Gastrocnemius medialis (tissue), 4 donors: ENCODE data around the gene HSPA9. TPM values are rescaled to one million over a fixed set of nuclear protein-coding genes. Genes with fewer than 3 reads are reported as not detected.

Experiments used
- ATAC-seq, 2 donors: fragments of 150-250 bp; one replicate each; pipeline ENCODE4 v1.9.1; 2016
- DNase-seq, 2 donors: peaks; one replicate each; pipeline ENCODE4 v3.0.0-alpha.2; 2019
- H3K27ac ChIP-seq, 4 donors: fragments of 200-600 bp; sonication (generic); 1 replicate in 1 of 4; 2 replicates in 3 of 4; pipeline ENCODE4 v1.5.1; 2016 to 2018; ENCODE audit warnings: mild to moderate bottlenecking in 2 of 4, moderate library complexity in 1 of 4
- H3K27me3 ChIP-seq, 3 donors: fragments of 200-600 bp; sonication (generic) in 2 of 3; 1 replicate in 1 of 3; 2 replicates in 2 of 3; pipeline versions ENCODE4 v1.5.1 to v1.6.0; 2016 to 2019; ENCODE audit warnings: mild to moderate bottlenecking in 1 of 3, moderate library complexity in 1 of 3
- H3K36me3 ChIP-seq, 2 donors: fragments of 200-600 bp; sonication (generic) in 1 of 2; one replicate each; pipeline ENCODE4 v1.5.1; 2017 to 2018
- H3K4me1 ChIP-seq, 2 donors: fragments of 200-600 bp; sonication (generic) in 1 of 2; one replicate each; pipeline ENCODE4 v1.5.1; 2016 to 2017; ENCODE audit warnings: mild to moderate bottlenecking in 2 of 2
- H3K4me3 ChIP-seq, 4 donors: fragments of 200-600 bp; sonication (generic) in 3 of 4; 1 replicate in 1 of 4; 2 replicates in 3 of 4; pipeline ENCODE4 v1.5.1; 2016 to 2019; ENCODE audit warnings: mild to moderate bottlenecking in 2 of 4
- H3K9me3 ChIP-seq, 3 donors: fragments of 200-600 bp; sonication (generic) in 2 of 3; 1 replicate in 1 of 3; 2 replicates in 2 of 3; pipeline ENCODE4 v1.5.1; 2016 to 2019
- CTCF ChIP-seq, 5 experiments: fragments of 450-650 bp in 3 of 5; fragments of 200-600 bp in 2 of 5; sonication (generic) in 2 of 5; IDR thresholded peaks in 4 of 5; conservative IDR thresholded peaks in 1 of 5; 1 replicate in 4 of 5; 2 replicates in 1 of 5; pipeline ENCODE4 v1.5.1; 2016 to 2019; ENCODE audit warnings: antibody characterized with exemption in 5 of 5, mild to moderate bottlenecking in 3 of 5, moderate library complexity in 3 of 5
- POLR2A ChIP-seq, 2 donors: fragments of 450-650 bp; IDR thresholded peaks; one replicate each; pipeline ENCODE4 v1.6.1; 2017; ENCODE audit warnings: antibody characterized with exemption in 2 of 2, mild to moderate bottlenecking in 2 of 2, moderate library complexity in 2 of 2
- in situ Hi-C, 4 donors: fragments of 200-750 bp; cut with MboI; loops; one replicate each; pipeline versions ENCODE4 v1.15.0 to v1.8.0; 2017; ENCODE audit warnings: low sequenced_read_pairs in 4 of 4
- intact Hi-C: fragments of 100-400 bp; cut with DNase I; formaldehyde crosslinking; loops from one replicate; pipeline ENCODE4 v1.15.1; 2023; ENCODE audit warnings: low total_unique reads
- total RNA-seq, 4 donors: library from RNA; depleted of rRNA; stranded (reverse); fragments of >200 nt; gene quantifications; one replicate each; pipeline versions ENCODE4 v1.1.0 to v1.2.3, GENCODE V29; 2016

HSPA9 gene
- total RNA-seq, 4 donors from 2014 or later: 449 to 840 (median 569) TPM

- no peak overlapping the region for H3K4me3 ChIP-seq
- intact Hi-C loops: no loop called here
- in situ Hi-C loops: no loop called here
- no peaks in the 10 kb centered on the region for H3K4me1 ChIP-seq
- no peaks in the 10 kb centered on the region for H3K36me3 ChIP-seq
- no peaks in the 10 kb centered on the region for H3K9me3 ChIP-seq
- TF ChIP-seq CTCF (IDR thresholded peaks at IDR 0.05 in 4 of 5, conservative IDR thresholded peaks at IDR 0.05 in 1 of 5) (no peak), POLR2A (IDR thresholded peaks at IDR 0.05) (no peak)
- no peak for ATAC-seq
- DNase-seq: no peak
- H3K27me3 ChIP-seq: no peaks in the 10 kb centered on the region
- H3K27ac ChIP-seq: no peak overlapping the region
Observed at GRCh38 chr5:138616508-138616907, 41.3 kb upstream of the HSPA9 start.

- in situ Hi-C loops: no loop called here
- DNase-seq (no peak), ATAC-seq (no peak)
- H3K4me1 ChIP-seq: no peaks in the 10 kb centered on the region
- intact Hi-C loops: no loop called here
- TF ChIP-seq POLR2A (IDR thresholded peaks at IDR 0.05) (no peak), CTCF (IDR thresholded peaks at IDR 0.05 in 4 of 5, conservative IDR thresholded peaks at IDR 0.05 in 1 of 5) (no peak)
- H3K27ac ChIP-seq: no peak overlapping the region
- no peaks in the 10 kb centered on the region for H3K36me3 ChIP-seq
- H3K9me3 ChIP-seq: no peaks in the 10 kb centered on the region
- H3K27me3 ChIP-seq: no peaks in the 10 kb centered on the region
- H3K4me3 ChIP-seq: no peak overlapping the region
Observed at GRCh38 chr5:138615461-138615860, 40.3 kb upstream of the HSPA9 start.

GRCh38 chr5:138611678-138612218 lies 36.5 kb upstream of the HSPA9 start:
- Histone ChIP-seq H3K27ac (peak overlapping the region in 1 of 4 donors; percentile 41), H3K4me3 (peak overlapping the region in 1 of 4 donors; percentile 48), H3K4me1 (no peaks in the 10 kb centered on the region), H3K27me3 (no peaks in the 10 kb centered on the region), H3K36me3 (no peaks in the 10 kb centered on the region), H3K9me3 (no peaks in the 10 kb centered on the region)
- in situ Hi-C loops: no loop called here
- no peak for DNase-seq
- intact Hi-C loops: no loop called here
- no peak for ATAC-seq
- TF ChIP-seq CTCF (IDR thresholded peaks at IDR 0.05 in 4 of 5, conservative IDR thresholded peaks at IDR 0.05 in 1 of 5): no peak
- TF ChIP-seq POLR2A (IDR thresholded peaks at IDR 0.05): no peak

GRCh38 chr5:138610918-138611677 lies 35.9 kb upstream of the HSPA9 start:
- Histone ChIP-seq H3K36me3 (no peaks in the 10 kb centered on the region), H3K27me3 (no peaks in the 10 kb centered on the region), H3K4me1 (no peaks in the 10 kb centered on the region), H3K9me3 (no peaks in the 10 kb centered on the region), H3K4me3 (peak overlapping the region in 1 of 4 donors; percentile 48), H3K27ac (peak overlapping the region in 1 of 4 donors; percentile 41)
- intact Hi-C loops: no loop called here
- no peak for ATAC-seq
- TF ChIP-seq CTCF (IDR thresholded peaks at IDR 0.05 in 4 of 5, conservative IDR thresholded peaks at IDR 0.05 in 1 of 5) (peak in 1 of 5 experiments; percentile 16), POLR2A (IDR thresholded peaks at IDR 0.05) (no peak)
- DNase-seq: no peak
- in situ Hi-C loops: no loop called here
